GM06990 (cell line): Measurements from ENCODE around the gene IARS1.

Source experiments
- DNase-seq: peaks from one replicate; pipeline ENCODE4 v3.0.0-alpha.2; 2011; ENCODE audit not compliant: insufficient read length; ENCODE audit errors: extremely low read depth
- H3K27me3 ChIP-seq: replicated peaks from 2 replicates; pipeline ENCODE4 v1.6.0; 2011; ENCODE audit warnings: low read length; ENCODE audit not compliant: control insufficient read depth, insufficient read depth
- H3K36me3 ChIP-seq: 2 replicates; pipeline ENCODE4 v1.5.1; 2011; ENCODE audit warnings: low read length; ENCODE audit not compliant: control insufficient read depth, insufficient read depth
- H3K4me3 ChIP-seq: replicated peaks from 2 replicates; pipeline ENCODE4 v1.5.1; 2011; ENCODE audit warnings: low read depth, mild to moderate bottlenecking, control low read depth, low read length
- TF ChIP-seq, protein P1 (sequence below): IDR thresholded peaks from 2 replicates; pipeline ENCODE4 v1.5.1; 2011; ENCODE audit warnings: low read length, control low read depth, mild to moderate bottlenecking, inconsistent platforms; ENCODE audit not compliant: insufficient read depth, poor library complexity, severe bottlenecking

IARS1 gene

DNA sequence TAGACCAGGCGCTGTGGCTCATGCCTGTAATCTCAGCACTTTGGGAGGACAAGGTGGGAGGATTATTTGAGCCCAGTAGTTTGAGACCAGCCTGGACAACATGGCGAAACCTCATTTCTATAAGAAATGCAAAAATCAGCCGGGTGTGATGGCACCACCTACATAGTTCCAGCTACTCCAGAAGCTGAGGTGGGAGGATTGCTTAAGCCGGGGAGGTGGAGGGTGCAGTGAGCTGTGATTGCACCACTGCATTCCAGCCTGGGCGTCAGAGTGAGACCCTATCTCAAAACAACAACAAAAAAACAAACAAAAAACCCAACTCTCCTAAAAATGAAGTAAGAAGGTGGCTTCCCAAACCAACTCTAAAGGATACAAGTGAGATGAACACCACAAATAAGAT lies 23.0 kb downstream of the IARS1 start:
- H3K4me3 ChIP-seq = no peak overlapping the region
- no peak for DNase-seq
- no peaks in the 10 kb centered on the region for H3K27me3 ChIP-seq
- H3K36me3 ChIP-seq = peaks cover 40% of the 10 kb centered on the region
- TF ChIP-seq, protein P1, sequence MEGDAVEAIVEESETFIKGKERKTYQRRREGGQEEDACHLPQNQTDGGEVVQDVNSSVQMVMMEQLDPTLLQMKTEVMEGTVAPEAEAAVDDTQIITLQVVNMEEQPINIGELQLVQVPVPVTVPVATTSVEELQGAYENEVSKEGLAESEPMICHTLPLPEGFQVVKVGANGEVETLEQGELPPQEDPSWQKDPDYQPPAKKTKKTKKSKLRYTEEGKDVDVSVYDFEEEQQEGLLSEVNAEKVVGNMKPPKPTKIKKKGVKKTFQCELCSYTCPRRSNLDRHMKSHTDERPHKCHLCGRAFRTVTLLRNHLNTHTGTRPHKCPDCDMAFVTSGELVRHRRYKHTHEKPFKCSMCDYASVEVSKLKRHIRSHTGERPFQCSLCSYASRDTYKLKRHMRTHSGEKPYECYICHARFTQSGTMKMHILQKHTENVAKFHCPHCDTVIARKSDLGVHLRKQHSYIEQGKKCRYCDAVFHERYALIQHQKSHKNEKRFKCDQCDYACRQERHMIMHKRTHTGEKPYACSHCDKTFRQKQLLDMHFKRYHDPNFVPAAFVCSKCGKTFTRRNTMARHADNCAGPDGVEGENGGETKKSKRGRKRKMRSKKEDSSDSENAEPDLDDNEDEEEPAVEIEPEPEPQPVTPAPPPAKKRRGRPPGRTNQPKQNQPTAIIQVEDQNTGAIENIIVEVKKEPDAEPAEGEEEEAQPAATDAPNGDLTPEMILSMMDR = no peak

DNA sequence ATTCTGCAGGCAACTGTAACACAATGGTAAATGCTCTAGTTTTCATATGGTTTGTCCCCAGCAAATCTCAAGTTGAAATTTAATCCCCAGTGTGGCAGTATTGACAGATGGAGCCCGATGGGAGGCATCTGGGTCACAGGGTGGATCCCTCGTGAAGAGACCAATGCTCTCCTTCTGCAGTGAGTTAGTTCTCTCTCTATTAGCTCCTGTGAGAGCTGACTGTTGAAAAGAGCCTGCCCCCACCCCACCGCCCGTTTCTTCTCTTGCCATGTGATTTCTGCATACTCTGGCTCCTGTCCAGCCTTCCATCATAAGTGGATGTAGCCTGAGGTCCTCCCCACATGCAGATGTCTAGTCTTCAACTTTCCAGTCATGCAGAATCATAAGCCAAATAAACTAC lies 27.0 kb downstream of the IARS1 start:
- Histone ChIP-seq H3K36me3 (peaks cover 41% of the 10 kb centered on the region), H3K4me3 (no peak overlapping the region), H3K27me3 (no peaks in the 10 kb centered on the region)
- no peak for DNase-seq
- TF ChIP-seq, protein P1 = no peak

DNA sequence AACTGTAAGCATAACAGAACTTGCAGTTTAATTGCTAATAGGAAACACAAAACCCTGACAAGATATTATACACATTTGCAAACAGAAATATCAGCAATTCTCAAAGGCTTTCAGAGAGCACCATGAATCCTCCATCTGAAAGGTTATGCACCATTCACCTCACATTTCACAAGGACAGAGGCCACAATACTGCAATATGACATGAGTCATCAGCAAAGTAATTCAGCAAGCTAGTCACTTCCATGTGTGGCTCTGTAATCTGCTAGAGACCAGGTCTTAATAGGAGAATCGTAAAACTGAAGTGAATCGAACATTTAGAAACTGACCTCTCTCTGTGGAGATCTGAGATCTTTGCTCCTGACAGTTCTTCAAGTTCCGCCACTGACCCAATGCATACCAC lies 28.3 kb downstream of the IARS1 start:
- DNase-seq = no peak
- Histone ChIP-seq H3K4me3 (no peak overlapping the region), H3K27me3 (no peaks in the 10 kb centered on the region), H3K36me3 (peaks cover 36% of the 10 kb centered on the region)
- TF ChIP-seq, protein P1 = no peak

DNA sequence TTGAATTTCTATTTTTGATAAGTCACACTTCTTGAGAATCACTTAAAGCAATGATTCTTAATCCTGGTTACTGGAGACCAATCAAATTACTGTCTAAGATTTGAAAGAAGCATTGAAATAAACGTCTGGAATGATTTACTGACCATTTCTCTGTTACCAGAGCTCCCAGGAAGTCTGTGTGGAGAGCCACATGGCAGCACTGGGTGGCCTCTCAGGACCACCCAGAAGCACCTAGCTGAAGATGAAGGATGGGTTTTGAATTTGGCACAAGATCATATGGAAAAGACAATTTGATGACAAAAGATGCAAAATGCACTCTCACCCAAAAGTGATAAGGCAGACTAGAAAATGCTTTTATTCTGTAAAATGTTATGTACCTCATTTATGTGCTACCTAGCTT lies 30.4 kb downstream of the IARS1 start:
- H3K27me3 ChIP-seq = no peaks in the 10 kb centered on the region
- peaks cover 39% of the 10 kb centered on the region for H3K36me3 ChIP-seq
- H3K4me3 ChIP-seq = no peak overlapping the region
- DNase-seq = no peak
- TF ChIP-seq, protein P1 = no peak

DNA sequence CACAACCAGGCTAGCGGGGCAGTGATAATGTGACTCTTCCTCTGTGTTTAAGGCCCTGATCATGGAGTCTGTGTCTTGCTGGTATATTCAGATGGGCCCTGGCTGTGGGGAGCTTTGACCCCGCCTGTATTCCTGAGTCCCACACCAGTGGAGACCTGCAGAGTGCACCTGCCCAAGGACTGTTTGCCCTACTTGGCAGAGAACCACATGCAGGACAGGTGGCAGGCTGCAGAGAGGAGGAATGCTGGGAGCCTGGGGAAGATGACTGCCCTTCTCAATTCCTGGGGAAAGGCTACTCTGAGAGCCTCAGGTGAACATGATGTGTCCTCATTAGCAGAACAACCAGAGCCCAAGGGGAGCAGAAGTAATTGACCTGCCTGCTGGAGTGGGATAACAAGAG lies 36.2 kb downstream of the IARS1 start:
- TF ChIP-seq, protein P1 = no peak
- DNase-seq = no peak
- Histone ChIP-seq H3K4me3 (no peak overlapping the region), H3K27me3 (no peaks in the 10 kb centered on the region), H3K36me3 (peaks cover 27% of the 10 kb centered on the region)

DNA sequence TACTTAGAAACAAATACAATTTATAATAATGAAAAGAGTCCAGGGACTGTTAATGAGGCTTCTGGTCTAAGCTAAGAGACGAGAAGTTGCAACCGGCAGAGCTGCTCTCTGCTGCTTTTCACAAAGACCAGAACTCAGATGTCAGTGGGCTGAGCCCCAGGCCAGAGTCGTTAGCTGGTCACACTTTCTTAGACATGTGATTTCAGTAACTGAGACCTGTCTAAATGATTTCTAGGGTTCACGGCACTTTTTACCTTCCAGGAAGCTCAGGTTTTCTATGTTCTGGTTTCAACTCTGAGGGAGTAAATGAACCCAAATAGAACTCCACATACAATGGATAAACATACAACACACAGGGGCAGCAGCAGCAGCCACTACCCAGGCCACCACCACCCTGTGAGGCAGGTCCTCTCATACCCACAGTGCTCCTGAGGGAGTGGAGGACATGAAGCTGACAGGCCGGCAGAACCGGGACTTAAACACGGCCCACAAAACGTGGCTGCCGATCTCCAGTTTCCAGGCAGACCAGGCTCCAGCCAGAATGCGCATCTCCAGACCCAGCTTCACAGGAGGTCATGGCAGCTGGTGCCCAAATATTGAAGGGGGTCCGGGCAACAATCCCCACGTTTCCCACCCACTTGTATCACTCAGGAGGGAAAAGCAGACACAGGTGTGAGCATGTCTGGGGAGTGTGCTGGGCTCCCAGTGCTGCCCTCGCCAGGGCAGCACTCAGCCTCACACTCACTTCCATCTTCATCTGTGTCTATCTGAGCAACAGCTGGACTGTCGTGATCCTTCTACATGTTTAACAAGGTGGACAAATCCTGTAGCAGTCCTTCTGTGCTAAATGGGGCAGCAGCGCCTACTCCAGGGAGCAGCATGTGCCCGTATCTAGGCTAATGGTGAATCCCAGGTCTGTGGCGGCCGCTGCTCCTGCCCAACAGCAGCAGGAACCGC lies 38.8 kb downstream of the IARS1 start:
- Histone ChIP-seq H3K36me3 (peaks cover 38% of the 10 kb centered on the region), H3K27me3 (no peaks in the 10 kb centered on the region), H3K4me3 (no peak overlapping the region)
- no peak for DNase-seq
- TF ChIP-seq, protein P1 = no peak
